ENCODE results near the gene RGS17. TPM values are rescaled to one million over a fixed set of nuclear protein-coding genes. Genes with fewer than 3 reads are reported as not detected.
A peak's percentile ranks its signal among the peaks of the same experiment; 100 is the strongest.
"Not testable (repeated sequence)": the region's sequence is repeated elsewhere in the genome, so short reads cannot be mapped to it uniquely, and the experiment has no call there.

Gene RGS17
- total RNA-seq, 8 experiments from 2014 or later = 1.2 to 20.0 (median 11.4) TPM

DNA sequence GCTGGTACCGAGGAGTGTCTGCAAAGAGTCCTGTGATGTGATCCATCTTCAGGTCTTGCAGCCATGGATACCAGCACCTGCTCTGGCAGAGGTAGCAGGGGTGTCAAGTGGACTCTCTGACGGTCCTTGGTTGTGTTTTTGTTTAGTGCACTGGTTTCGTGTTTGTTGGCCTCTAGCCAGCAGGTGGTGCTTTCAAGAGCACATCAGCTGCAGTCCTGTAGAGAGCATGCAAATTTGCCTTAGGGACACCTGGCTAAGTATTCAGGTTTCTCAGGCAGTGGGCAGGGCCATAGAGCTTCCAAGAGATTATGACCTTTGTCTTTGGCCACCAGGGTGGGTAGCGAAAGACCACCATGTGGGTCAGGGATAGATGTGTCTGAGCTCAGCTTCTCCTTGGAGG lies 14.5 kb upstream of the RGS17 start:
- ATAC-seq (replicated peaks in 6 of 8) = no peak
- Histone ChIP-seq H3K27ac (no peak overlapping the region), H3K4me3 (no peak overlapping the region), H3K4me1 (replicated peaks in 1 of 2) (no peaks in the 10 kb centered on the region)
- in situ Hi-C loops (cut with MboI; ENCODE audit: low pct_unique_long_range_greater_than_20kb in 2 of 9, low sequenced_read_pairs in 9 of 9, unreplicated experiment in 9 of 9) = no loop called here
- WGBS, 10 experiments = 0 to 100% (median 66%) methylated on average over 1 to 4 of the region's 4 CpGs; no CpG with 5 or more reads in 4 of the 10 experiments

DNA sequence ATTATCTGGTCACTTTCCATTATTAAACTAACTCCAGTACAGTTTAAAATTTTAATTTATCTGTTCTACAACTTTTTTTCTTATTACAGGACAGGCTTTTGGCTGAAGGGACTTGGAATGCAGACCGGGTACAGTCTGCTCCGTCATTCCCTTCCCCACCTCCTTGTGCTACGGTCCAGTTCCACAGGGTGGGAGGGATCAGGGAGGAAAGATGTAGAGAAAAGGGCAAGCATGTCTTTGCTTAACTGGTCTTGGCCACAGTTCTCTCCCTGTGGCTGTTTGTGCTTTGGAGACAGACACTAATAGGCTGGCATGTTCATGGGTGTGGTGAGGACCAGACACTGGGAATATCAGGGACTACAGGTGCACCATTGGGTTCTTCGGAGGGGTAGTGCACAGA lies 12.1 kb upstream of the RGS17 start:
- H3K4me3 ChIP-seq = no peak overlapping the region
- WGBS, 10 experiments = 0 to 100% (median 50%) methylated on average over 1 to 3 of the region's 4 CpGs; no CpG with 5 or more reads in 2 of the 10 experiments
- no peak for ATAC-seq (replicated peaks in 6 of 8)
- in situ Hi-C loops (cut with MboI; ENCODE audit: low pct_unique_long_range_greater_than_20kb in 2 of 9, low sequenced_read_pairs in 9 of 9, unreplicated experiment in 9 of 9) = no loop called here
- H3K27ac ChIP-seq = no peak overlapping the region
- no peaks in the 10 kb centered on the region for H3K4me1 ChIP-seq (replicated peaks in 1 of 2)

DNA sequence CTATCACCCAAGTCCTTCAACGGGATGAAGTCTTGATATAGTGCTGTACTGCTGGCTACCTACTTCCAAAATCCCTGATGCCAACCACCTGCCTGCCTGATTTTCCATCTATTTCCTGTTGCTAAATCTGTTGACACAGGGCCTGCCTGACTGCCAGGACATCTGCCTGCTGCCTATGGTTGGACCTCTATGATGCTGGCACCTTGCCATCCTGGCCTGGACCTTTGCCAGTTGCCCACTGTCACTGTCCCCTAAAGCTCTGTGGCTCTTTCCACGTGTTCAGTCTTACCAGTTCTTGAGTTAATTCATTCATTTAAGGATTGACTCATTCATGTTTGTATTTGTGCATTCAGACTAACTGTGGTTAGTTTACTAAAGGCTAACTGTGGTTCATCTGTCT lies 9.2 kb upstream of the RGS17 start:
- ATAC-seq (replicated peaks in 6 of 8) = no peak
- Histone ChIP-seq H3K27ac (no peak overlapping the region), H3K4me3 (no peak overlapping the region), H3K4me1 (replicated peaks in 1 of 2) (no peaks in the 10 kb centered on the region)
- WGBS, 10 experiments = 17 to 80% (median 70%) methylated on average over 1 to 2 of the region's 2 CpGs; no CpG with 5 or more reads in 2 of the 10 experiments
- in situ Hi-C loops (cut with MboI; ENCODE audit: low pct_unique_long_range_greater_than_20kb in 2 of 9, low sequenced_read_pairs in 9 of 9, unreplicated experiment in 9 of 9) = no loop called here

DNA sequence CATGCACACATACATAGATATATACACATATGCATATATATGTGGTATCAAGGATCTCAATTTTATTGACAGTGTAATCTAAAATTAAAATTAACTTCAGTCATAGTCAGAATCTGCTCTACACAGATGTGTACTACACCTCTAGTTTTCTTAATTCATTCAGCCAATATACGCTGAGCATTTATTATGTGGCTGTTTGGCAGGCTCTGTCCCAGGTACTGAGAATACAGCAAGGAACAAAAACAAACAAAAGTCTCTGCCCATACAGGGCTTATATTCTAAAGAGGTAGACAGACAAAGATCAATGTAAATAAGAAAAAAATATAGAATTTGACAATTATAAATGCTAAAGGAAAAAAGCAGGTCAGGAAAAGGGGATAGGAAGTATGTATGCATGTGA lies 7.8 kb upstream of the RGS17 start:
- 60 to 100% (median 89%) methylated on average over 1 of the region's 1 CpG; no CpG with 5 or more reads in 4 of the 10 experiments for WGBS, 10 experiments
- no peak for ATAC-seq (replicated peaks in 6 of 8)
- Histone ChIP-seq H3K4me1 (replicated peaks in 1 of 2) (no peaks in the 10 kb centered on the region), H3K27ac (no peak overlapping the region), H3K4me3 (no peak overlapping the region)
- in situ Hi-C loops (cut with MboI; ENCODE audit: low pct_unique_long_range_greater_than_20kb in 2 of 9, low sequenced_read_pairs in 9 of 9, unreplicated experiment in 9 of 9) = no loop called here

DNA sequence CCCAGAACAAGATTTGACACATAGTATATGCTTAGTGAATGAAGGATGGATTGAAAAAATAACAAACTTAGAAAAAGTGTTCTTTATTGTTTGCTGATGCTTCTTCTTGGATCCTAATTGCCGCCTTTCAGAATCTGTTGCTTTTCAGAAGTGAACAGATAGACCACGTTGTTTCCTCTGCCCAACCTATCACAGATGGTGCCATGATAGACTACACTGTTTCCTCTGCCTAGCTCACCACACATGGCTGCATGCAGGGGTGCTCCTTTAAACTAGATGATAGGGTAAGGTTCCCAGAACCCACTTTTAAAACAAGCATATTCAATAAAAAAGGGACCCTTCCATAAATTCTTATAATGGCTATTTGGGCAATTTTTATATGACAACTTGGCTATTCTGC lies 4.6 kb upstream of the RGS17 start:
- ATAC-seq (replicated peaks in 6 of 8) = no peak
- no peak overlapping the region for H3K27ac ChIP-seq
- in situ Hi-C loops (cut with MboI; ENCODE audit: low pct_unique_long_range_greater_than_20kb in 2 of 9, low sequenced_read_pairs in 9 of 9, unreplicated experiment in 9 of 9) = no loop called here
- WGBS, 10 experiments = 62 to 100% (median 84%) methylated on average over 1 to 2 of the region's 2 CpGs; no CpG with 5 or more reads in 2 of the 10 experiments
- no peak overlapping the region for H3K4me3 ChIP-seq
- no peaks in the 10 kb centered on the region for H3K4me1 ChIP-seq (replicated peaks in 1 of 2)

DNA sequence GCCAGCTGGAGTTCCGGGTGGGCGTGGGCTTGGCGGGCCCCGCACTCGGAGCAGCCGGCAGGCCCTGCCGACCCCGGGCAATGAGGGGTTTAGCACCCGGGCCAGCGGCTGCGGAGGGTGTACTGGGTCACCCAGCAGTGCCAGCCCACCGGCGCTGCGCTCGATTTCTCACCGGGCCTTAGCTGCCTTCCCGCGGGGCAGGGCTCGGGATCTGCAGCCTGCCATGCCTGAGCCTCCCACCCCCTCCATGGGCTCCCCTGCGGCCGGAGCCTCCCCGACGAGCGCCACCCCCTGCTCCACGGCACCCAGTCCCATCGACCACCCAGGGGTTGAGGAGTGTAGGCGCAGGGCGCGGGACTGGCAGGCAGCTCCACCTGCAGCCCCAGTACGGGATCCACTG lies 2.6 kb upstream of the RGS17 start:
- H3K4me3 ChIP-seq; H3K4me1 ChIP-seq (replicated peaks in 1 of 2); H3K27ac ChIP-seq; in situ Hi-C loops (cut with MboI; ENCODE audit: low pct_unique_long_range_greater_than_20kb in 2 of 9, low sequenced_read_pairs in 9 of 9, unreplicated experiment in 9 of 9); ATAC-seq (replicated peaks in 6 of 8): not testable (repeated sequence)
- WGBS, 10 experiments = 95 to 100% methylated on average over 1 to 4 of the region's 30 CpGs; no CpG with 5 or more reads in 8 of the 10 experiments

DNA sequence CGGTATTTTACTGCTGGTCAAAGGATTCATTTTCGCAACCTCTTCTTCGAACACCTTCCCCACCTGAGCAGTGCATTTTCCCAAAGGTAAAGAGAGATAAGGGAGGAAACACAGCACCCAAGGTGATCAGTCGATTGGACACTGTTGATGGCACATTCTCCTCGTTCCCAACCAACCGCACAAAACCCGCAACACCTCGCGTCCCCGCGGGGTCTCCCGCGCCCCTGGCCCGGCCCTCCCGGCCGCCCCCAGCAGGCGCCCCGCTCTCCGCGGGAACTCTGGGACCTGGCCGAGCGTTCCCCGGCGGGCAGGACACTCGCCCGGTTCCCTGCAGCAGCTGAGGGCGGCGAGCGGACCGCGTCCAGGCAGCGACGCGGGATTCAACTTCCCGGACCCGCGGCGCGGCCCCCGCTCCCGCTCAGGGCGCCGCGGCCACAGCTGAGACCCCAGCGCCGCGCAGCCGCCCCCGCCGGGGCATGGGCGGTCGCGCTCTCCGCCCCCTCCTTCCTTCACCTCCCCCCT lies 506 bp downstream of the RGS17 start:
- H3K4me1 ChIP-seq (replicated peaks in 1 of 2) = peaks cover 5 to 13% of the 10 kb centered on the region in 2 donors
- in situ Hi-C loops (cut with MboI; ENCODE audit: low pct_unique_long_range_greater_than_20kb in 2 of 9, low sequenced_read_pairs in 9 of 9, unreplicated experiment in 9 of 9) = no loop called here
- peak overlapping the region; percentile 75 to 86 (median 76) for H3K4me3 ChIP-seq
- 0% methylated on average over 1 to 5 of the region's 54 CpGs; no CpG with 5 or more reads in 7 of the 10 experiments for WGBS, 10 experiments
- ATAC-seq (replicated peaks in 6 of 8) = peak; percentile 27 to 63 (median 50)
- H3K27ac ChIP-seq = peak overlapping the region; percentile 40 to 82

DNA sequence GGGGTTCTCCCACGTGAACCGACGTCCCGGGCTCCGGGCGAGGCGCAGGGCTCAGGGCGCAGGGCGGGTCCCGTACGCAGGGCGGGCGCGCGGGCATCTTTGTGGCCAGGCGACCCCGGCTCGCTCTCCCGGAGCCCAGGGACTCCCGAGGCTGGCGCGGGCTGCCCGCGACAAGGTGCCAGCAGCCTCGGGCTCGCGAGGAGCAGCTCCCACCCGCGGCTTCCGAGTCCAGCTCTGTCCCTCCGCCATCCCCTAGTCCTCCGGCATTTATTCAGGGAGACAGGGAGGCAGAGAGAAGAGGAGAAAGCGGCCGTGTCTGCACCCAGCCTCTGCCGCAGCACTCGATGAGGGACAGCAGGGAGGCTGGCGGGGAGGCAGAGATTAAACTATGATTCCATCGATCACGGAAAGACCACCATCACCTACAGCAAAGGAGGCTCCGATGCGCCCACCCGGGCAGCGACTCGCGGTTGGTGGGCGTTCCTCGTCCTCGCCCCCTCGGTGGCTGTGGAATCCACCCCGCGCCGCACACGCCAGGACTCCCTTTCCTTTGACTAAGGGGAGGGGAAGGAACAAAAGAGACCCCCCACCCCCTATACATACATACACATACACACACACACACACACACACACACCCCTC lies 1.1 kb downstream of the RGS17 start:
- H3K4me3 ChIP-seq = peak overlapping the region; percentile 75 to 86 (median 76)
- peak; percentile 9 to 28 (median 18) for ATAC-seq (replicated peaks in 6 of 8)
- WGBS, 10 experiments = 0% methylated on average over 3 to 12 of the region's 53 CpGs; no CpG with 5 or more reads in 6 of the 10 experiments
- in situ Hi-C loops (cut with MboI; ENCODE audit: low pct_unique_long_range_greater_than_20kb in 2 of 9, low sequenced_read_pairs in 9 of 9, unreplicated experiment in 9 of 9) = no loop called here
- peak overlapping the region; percentile 9 to 82 for H3K27ac ChIP-seq
- H3K4me1 ChIP-seq (replicated peaks in 1 of 2) = peaks cover 5 to 13% of the 10 kb centered on the region in 2 donors

DNA sequence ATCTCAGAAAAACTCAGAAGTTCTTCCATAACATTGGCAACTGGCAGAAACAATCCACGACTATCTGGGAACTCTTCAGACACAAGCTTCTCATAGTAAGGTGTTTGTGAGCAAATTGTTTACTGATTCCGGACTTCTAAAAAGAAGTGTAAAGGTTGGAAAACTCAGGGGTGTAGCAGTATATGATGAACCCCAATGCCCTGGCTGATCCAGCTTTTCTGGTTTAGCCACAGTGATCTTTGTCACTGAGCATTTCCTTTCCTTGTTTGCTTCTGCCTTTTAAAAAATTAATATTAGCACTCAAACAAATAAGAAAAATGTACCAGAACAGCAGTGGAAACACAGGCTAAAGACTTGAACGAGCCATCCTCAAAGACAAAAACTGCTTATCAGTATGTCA lies 4.9 kb downstream of the RGS17 start:
- Histone ChIP-seq H3K27ac (no peak overlapping the region), H3K4me3 (no peak overlapping the region), H3K4me1 (replicated peaks in 1 of 2) (peaks cover 5 to 13% of the 10 kb centered on the region in 2 donors)
- 38 to 100% (median 93%) methylated on average over 1 to 3 of the region's 3 CpGs for WGBS, 10 experiments
- ATAC-seq (replicated peaks in 6 of 8) = no peak
- in situ Hi-C loops (cut with MboI; ENCODE audit: low pct_unique_long_range_greater_than_20kb in 2 of 9, low sequenced_read_pairs in 9 of 9, unreplicated experiment in 9 of 9) = no loop called here

DNA sequence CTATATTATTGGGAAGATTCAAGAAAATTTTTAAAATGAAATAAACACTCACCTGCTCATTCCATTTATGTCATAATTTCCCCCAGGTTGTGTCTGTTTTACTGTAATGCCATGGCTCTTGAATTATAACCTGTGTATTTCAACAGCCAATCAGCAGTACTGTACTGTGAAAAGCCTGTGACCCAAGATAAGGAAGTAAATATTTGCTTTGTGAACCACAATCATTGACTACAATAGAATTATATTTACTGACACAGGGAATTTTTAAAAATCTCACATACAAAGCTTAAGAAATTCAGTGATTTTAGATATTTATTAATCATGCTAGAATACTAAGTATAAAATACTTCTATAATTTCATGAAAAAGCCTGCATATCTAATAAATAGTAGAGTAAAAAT lies 6.0 kb downstream of the RGS17 start:
- Histone ChIP-seq H3K4me1 (replicated peaks in 1 of 2) (peaks cover 5 to 13% of the 10 kb centered on the region in 2 donors), H3K4me3 (no peak overlapping the region), H3K27ac (no peak overlapping the region)
- no peak for ATAC-seq (replicated peaks in 6 of 8)
- in situ Hi-C loops (cut with MboI; ENCODE audit: low pct_unique_long_range_greater_than_20kb in 2 of 9, low sequenced_read_pairs in 9 of 9, unreplicated experiment in 9 of 9) = no loop called here

DNA sequence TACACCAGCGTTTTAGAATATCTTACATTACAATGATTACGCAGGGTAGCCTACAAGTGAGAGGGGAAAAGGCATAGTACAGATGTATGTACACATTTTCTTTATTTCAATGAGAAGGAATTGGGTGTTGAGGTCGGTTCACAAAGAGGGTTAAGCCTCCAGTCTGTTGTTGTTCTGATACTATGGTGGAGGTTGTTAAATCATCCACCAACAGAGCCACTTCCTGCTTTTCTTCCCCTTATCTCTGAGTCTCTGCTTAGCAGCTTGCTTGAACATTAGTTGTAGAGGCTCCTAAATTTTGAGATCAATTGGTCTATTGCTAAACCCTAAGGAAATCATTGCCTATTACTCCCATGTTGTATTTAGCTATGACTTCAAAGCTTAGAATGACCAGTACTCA lies 7.3 kb downstream of the RGS17 start:
- Histone ChIP-seq H3K27ac (no peak overlapping the region), H3K4me1 (replicated peaks in 1 of 2) (peaks cover 0 to 6% of the 10 kb centered on the region in 2 donors), H3K4me3 (no peak overlapping the region)
- in situ Hi-C loops (cut with MboI; ENCODE audit: low pct_unique_long_range_greater_than_20kb in 2 of 9, low sequenced_read_pairs in 9 of 9, unreplicated experiment in 9 of 9) = no loop called here
- no peak for ATAC-seq (replicated peaks in 6 of 8)
- 50 to 100% (median 75%) methylated on average over 1 to 3 of the region's 3 CpGs; no CpG with 5 or more reads in 1 of the 10 experiments for WGBS, 10 experiments

DNA sequence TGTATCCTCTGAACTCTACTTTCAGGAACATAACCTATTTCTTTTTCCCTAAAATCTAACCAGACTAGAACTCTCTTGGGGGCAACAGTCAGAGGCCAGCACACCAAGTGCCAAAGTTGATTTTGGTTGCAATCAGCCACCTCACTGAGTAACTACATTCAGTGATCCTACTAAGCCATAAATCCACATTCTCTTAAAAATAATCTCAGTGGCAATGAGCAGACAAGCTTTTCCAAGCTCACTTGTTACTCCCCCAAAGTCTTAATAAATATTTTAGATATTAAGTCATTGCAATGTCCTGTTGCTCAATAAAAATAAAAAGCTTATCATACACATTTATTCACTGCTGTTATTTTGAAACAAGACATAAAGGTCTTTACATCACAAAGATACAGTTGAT lies 9.8 kb downstream of the RGS17 start:
- Histone ChIP-seq H3K4me3 (no peak overlapping the region), H3K27ac (no peak overlapping the region), H3K4me1 (replicated peaks in 1 of 2) (no peaks in the 10 kb centered on the region)
- in situ Hi-C loops (cut with MboI; ENCODE audit: low pct_unique_long_range_greater_than_20kb in 2 of 9, low sequenced_read_pairs in 9 of 9, unreplicated experiment in 9 of 9) = no loop called here
- ATAC-seq (replicated peaks in 6 of 8) = no peak

DNA sequence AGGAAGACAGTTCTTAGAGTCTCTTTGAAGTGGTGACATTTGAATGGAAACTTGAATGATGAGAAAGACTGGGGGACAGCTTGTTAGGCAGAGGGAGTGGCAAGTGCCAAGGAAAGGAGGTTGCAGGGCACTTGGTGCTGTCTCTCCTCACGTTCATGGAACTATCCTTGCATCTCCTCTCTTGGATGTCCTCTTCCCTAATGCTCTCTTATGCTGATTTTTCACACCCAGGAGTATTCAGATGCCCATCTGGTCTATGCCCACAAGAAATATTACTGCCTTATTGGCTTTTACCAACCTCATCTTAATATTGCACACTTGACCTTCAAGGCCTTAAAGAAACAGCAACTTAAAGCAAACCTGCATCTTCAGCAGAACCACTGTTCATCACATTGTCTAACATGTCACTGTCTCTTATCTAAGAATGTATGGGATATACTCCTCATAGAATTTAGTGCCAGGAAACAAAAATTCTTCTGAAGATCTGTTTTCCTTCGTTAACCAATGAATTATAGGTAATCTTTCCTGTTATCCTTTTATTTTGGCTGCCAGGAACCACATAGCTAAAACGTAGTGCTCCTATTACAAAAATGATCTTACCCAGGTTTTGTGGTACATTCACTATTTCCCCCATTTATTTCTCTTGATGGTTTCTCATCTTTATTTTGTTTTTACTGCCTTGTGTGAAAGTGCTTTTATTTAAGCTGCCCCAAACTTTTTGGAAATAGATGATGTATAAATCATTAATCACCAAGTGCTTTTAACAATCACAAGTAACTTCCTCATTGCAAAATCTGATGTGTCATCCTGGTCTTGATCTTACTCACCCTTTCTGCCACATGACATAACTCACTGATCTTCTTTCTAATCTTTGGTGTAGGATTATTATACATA lies 12.8 kb downstream of the RGS17 start:
- in situ Hi-C loops (cut with MboI; ENCODE audit: low pct_unique_long_range_greater_than_20kb in 2 of 9, low sequenced_read_pairs in 9 of 9, unreplicated experiment in 9 of 9) = no loop called here
- no peak overlapping the region for H3K27ac ChIP-seq
- ATAC-seq (replicated peaks in 6 of 8) = peak in 2 of 8 experiments; percentile 82 to 85
- no peak overlapping the region for H3K4me3 ChIP-seq
- H3K4me1 ChIP-seq (replicated peaks in 1 of 2) = no peaks in the 10 kb centered on the region
- WGBS, 10 experiments = 19 to 100% (median 69%) methylated on average over 2 to 3 of the region's 3 CpGs; no CpG with 5 or more reads in 1 of the 10 experiments
